Measurements from ENCODE around the gene ANXA3.

ANXA3 gene

DNA sequence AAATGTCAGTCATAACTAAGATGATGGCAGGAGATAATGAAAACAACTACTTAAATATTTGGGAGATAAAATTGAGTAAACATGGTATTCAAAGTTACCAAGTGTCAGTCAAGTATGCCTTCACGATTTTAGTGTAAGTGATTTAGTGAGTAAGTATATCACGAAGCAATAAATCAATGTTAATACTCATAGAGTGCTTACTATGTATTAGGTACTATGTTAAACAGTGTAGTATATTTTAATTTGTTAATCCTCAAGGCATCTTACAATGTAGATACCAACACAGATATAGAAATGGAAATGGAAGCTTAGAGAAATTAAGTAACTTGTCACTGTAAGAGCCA, 59.6 kb downstream of the ANXA3 start:
- DNase-seq (ENCODE audit: low read depth, low spot score) = no peak

DNA sequence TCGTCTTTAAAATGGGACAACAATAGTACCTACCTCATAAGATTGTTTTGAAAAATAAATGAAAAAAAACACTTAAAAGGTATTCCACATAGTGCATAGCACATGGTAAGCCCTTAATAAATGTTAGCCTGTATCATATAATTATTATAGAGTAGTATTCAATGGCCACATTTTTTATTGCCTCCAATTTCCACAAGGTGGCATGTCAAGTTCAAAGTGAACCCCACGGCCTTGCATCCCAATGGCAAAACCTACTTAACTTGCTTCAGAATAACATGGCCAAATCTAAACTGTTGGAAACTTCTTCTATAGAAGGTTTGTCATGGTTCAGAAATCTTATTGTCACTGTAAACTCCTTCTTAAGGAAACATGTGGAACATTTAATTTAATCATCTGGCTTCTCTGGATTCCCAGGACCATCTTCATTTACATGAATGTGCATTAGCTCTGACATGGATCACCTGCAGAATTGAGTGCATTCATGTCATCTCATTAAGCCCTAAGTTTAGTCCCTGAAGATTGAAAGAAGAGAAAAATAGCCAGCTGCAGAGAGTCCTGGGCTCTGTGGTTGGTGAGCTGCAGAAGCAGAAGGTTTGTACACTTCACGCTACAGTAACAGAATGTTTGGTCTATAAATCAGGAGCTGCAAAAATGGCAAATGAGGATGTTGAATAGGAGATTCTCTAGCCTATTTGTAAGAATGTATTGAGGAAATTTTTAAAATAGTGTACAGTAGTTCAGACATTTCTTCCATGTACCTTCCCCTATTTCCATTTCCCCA, 61.0 kb downstream of the ANXA3 start:
- DNase-seq (ENCODE audit: low read depth, low spot score) = no peak

DNA sequence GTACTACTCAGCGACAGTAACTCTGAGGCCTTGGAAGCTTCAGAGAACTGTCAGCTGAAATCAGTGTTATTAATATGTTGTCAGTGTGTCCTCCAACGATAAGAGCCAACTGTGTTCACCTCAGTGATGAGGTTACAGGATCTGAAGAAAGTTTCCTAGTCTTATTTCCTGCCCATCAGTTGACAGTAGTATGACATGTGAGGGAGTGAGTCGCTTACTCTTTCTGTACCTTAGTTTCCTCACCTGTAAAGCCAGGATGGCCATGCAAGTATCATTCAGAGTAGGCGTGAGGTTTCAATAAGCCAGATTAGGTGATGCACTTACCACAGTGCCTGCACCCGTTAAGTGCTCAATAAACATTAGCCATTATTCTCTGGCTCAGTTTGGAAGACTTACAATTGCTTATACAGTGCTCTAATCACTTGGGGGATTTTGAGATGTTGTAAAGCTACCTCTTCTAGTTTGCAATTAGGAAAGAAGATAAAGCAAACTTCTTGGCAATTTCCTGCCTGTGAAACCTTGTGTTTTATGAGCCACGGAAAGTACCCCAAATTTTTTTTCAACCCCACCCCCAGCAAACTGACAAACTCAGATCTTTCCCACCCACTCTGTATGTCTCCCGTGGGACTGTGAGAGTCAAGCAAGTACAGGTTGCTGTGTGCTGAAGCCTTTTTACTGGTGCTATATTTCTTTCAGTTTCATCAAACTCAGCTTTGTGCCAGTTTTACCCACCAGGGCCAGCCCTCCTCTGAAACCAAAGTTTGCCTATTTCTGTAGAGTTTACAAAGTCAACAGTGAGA, 62.2 kb downstream of the ANXA3 start:
- DNase-seq (ENCODE audit: low read depth, low spot score) = no peak

DNA sequence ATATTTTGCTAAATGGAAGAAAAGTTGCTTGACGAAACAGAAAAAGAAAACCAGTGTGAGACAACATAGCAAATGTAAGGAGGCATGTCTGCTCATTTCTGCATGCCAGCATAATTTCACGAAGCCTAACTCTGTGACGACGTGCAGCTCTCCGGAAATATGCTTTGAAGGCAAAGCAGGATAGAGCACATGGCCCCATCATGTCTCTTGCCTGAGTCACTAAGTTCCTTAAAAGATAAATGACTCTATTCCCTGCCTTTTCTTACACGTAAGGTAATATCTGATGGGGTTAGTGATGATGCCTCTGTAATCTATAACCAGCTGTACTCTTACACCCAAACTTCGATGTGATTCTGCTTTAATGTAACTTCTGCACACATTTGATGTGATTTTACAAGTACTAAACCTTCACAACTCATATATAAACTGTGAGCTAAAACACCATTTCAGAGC, 64.5 kb downstream of the ANXA3 start:
- no peak for DNase-seq (ENCODE audit: low read depth, low spot score)

DNA sequence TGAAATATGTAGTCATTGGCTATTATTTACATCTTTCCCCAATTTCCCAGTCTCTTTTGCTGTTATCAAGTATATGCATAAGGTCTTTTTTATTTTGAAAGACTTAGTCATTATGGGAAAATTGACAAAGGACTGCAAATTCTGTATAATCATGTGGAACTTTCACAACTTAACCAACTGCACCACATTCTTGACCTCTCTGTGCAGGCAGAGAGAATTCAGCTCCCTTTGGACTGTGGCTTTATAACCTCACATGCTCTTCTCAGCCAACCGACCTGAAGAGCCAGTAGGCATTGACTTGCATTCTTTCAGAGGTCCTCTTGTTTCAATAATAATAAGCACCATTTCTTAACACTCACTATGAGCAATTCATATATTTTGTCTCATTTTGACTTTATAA, 66.9 kb downstream of the ANXA3 start:
- no peak for DNase-seq (ENCODE audit: low read depth, low spot score)

DNA sequence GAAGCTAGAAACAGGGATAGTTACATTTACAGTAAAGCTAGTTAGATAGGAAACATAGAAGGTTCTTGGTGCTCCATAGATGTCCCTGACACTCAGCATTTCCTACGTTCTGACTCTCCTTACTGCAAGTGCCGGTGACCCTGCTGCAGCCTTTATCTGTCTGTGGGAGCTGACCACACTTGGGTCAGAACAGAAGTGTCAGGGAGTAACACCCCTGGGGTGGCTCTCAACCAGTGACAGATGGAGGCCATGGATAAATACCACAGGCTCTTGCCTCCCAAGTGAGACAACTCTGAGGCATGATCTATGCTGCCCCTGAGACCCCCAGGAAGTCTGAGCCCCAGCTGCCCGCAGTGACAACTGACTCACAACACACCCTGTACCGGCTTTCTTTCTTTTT, 69.8 kb downstream of the ANXA3 start:
- no peak for DNase-seq (ENCODE audit: low read depth, low spot score)

DNA sequence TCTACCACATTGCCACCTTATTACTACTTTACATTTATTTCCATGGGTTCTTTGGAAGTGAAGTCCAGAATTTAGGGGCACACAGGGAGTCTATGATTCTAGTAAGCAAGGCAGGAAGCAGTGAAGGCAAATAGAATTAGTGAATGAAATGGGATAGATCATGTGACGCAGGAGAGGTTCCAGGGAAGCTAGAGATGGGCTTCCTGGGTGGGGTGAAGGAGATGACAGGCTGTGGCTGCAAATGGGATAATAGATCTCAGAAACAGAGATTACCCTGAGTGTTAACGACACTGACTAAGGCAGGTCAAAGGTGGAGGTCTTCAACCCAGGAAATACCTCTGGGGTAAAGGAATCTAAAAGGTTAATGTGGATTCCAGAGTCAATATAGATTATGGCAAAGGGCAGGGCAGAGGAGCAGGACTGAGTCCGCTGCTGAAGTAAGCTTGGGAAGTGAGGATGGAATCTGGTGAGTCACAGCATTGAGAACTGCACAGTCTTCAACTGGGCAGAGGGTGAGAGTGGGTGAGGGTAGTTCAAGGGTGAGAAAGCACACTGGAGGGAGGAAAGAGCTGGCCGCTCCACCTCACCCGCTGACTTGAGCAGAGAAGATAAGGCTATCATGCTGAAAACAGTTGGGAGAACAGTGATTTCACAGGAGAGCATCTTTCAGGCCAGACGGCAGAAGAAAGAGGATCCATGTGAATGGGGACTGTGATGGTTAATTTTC, 70.8 kb downstream of the ANXA3 start:
- DNase-seq (ENCODE audit: low read depth, low spot score) = no peak

DNA sequence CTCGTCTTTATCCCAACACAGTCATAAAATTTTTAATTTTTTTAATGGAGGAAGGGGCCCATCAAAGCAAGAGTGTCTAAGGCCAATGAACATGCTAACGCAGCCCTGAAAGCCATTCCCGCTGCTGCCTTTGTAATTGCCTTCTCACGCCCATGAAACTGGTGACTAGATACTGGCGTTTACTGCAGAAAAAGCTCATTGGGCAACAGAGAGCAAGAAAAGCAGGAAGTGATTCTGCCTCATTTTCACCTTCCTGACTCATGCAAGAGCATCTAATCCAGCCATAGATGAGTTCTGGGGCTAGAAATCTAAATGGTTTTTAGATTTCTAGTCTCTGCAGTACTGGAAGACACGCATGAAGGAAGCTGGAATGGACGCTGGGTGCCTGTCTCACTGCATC, 72.5 kb downstream of the ANXA3 start:
- no peak for DNase-seq (ENCODE audit: low read depth, low spot score)

DNA sequence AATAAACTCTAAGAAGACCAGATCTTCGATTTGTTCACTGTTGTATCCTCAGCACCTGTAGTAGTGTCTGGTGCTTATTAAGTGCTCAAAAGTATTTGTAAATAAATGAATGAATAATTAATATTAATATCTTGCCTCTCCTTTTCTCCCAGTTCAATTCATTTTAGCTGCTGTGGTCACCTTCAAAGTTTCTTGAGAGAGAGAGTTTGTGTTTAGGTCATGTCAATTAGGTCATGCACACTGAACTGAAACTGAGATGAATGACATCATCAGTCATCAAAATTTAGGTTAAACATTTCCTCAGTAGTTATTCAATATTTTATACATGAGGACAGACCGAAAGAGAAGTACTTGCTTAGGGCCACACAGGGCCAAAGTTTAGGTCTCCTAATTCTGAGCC, 73.5 kb downstream of the ANXA3 start:
- no peak for DNase-seq (ENCODE audit: low read depth, low spot score)

DNA sequence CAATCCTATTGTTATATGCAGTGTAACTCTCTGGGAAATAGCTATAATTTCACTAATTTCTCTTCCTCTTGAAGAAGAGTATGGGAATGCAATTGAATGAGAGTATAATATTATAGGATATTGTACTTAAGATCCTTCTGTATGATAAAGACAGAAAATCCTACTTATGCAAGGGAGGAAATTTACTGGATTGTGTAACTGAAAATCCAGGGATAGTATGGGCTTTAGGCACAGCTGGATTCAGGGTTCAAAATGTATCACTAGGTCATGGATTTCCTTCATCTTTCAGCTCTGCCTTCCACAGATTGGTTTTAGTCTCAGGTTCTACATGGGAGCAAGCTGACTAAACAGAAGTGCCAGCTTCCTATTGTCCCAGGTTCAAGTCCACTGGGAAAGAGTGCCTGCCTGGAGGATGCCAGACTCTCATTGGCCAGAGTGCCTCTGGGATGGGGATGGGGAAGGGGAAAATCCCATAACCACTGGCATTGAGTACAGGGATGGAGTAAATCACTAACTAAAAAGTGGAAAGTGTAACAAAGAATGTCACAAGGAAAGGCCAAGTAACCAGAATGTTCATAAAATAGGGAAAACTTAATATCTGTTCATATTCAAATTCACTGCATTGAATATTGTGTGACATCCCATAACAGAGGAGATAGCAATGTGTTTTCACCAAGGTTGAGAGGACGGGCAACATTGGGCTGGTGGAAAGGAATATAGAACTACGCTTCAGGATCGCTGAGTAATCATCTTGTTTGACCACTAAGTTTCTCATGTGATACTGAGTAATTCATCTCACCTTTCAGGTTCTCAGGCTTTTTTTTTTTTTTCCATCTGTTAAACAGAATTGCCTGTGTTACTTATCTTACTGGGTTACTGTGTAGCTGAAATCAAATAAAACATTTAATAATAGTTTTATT, 75.7 kb downstream of the ANXA3 start:
- DNase-seq (ENCODE audit: low read depth, low spot score) = no peak

DNA sequence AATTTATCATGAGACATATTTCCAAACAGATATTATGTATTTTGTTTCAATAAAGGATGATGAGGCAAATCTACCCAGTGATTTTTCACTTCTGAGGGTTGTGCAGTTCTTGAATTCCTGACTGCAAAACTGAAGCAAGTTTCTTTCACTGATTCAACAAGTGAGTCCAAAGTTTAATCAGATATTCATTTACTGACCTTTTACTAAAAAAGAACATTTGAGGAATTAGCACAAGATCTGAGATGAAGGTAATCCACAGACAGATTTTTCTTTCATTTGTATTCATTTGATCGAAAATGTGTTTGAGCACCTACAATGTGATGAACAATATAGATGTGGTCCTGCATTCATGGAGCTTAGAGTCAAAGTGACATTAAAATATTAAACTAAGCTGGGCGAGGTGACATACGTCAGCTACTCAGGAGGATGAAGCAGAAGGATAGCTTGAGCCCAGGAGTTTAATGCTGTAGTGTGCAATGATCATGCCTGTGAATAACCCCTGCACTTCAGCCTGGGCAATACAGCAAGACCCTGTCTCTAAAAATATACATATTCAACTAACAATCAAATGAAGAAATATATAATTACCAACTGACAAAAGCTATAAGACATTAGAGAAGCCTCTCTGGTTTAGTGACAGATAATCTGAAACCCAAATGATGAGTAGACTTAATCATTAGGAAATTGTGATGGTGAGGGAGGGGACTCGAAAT, 76.6 kb downstream of the ANXA3 start:
- no peak for DNase-seq (ENCODE audit: low read depth, low spot score)

DNA sequence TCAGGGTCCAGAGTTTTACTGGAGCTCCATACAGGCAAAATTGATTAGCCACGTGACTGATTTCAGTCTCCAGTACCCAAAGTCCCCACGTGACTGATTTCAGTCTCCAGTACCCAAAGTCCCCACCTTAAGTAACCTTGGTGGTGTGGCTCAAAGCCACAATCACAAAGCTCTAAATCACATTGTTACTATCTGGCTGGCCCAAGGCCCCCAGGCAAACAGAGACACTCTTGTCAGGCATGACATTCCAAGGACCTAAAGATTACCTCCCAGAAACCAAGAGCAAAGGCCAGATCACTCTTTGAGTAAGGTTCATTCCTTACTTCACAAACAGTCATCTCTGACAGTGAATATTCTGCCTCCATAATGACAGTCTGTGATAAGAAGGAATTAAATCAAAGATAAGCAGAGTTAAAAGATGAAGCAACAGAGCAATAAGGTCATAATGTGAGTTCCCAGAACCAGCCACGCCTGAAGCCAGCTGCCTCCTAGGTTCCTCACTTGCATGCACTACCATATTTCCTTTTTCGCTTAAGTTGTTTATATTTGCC, 78.5 kb downstream of the ANXA3 start:
- no peak for DNase-seq (ENCODE audit: low read depth, low spot score)

DNA sequence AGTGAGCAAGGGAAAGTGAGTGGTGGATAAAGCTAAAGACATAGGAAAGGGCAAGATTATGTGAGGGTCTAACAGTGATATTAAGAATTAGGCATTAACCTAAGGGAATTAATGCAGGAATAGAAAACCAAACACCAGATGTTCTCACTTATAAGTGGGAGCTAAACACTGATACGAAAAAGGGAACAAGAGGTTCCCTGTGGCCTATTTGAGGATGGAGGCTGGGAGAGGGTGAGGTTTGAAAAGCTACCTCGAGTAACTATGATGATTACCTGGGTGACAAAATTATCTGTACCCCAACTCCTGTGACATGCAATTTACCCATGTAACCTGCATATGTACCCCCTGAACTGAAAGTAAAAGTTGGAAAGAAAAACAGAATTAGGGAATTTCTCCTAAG, 79.0 kb downstream of the ANXA3 start:
- no peak for DNase-seq (ENCODE audit: low read depth, low spot score)

DNA sequence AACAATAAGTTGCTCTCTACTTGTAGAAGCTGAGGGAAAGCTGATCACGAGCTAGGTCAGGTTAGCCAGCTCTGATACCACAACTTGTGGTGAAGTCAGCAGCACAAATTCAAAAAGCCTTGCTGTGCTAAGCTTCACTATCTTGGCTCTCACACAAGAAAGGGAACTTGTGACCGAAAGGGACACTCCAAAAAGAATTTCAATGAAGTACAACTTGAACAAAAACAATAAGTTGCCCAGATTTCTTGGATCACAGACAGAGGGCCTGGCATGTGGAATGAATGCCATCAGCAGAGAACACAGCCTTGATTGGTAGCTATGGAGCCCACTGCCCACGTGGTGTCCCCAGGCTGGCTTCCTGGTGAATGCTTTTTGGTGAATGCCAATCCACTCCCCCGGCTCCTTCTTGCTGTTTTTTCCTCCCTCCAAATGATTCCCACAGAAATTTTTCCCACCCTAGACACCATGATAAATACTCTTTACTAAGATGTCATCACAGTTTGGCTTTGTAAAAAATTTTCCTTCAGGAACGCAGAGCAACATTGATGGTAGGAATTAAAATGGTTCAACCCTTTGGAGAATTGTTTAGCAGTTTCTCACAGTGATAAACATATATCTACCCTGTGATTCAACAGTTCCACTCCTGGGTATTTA, 82.6 kb downstream of the ANXA3 start:
- no peak for DNase-seq (ENCODE audit: low read depth, low spot score)

DNA sequence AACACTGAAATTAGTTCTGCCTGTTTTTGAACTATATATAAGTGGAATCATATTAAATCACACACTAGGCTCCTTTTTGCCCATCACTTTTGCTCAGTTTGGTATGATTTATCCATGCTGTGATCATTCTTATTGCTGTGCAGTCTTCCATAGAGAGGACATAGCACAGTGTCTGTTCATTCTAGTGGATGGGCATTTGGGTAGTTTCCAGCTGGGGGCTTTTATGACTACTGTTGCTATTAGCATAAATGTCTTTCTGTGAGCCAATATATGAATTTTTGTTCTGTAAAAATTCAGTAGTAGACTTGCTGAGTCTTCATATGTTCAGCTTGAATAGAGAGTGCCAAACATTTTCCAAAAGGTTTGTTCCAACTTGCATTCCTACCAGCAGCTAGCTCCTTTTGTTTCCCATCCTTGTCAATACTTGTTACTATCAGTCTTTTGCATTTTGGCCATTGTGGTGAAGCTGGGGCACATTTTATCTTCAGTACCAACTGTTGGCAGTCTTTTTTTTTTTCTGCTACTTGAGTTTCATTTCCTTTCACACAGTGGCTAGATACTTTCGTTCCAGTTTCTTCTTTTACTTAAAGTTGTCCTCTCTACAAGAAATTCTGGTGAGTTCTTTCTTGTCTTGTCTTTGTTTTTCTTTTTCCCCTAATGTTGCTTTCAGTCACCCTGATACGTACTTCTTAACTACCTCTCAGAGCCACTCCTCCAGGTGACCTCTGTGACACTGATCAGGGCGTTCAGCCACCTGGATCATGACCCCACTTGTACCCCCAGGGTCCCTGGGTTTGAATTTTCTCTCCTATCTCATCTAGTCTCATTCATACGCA, 87.0 kb downstream of the ANXA3 start:
- no peak for DNase-seq (ENCODE audit: low read depth, low spot score)

DNA sequence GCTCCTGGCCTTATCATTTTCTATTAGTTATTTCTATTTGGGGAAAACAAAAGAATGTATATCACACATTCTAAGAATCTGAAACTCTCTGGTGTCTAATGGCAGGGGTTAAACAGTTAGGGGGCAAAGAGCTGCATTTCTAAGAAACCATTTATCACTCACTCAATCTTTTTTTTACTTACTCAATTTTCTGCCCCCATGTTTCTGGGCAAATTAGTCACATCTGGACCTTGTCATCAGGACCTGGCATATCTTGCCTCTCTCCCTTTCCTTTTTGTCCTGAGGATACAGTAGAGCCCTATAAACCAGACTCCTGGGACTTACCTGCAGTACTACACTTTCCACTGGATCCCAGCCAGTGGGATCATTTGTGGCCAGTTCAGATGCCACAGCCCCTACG, 89.1 kb downstream of the ANXA3 start:
- DNase-seq (ENCODE audit: low read depth, low spot score) = no peak

DNA sequence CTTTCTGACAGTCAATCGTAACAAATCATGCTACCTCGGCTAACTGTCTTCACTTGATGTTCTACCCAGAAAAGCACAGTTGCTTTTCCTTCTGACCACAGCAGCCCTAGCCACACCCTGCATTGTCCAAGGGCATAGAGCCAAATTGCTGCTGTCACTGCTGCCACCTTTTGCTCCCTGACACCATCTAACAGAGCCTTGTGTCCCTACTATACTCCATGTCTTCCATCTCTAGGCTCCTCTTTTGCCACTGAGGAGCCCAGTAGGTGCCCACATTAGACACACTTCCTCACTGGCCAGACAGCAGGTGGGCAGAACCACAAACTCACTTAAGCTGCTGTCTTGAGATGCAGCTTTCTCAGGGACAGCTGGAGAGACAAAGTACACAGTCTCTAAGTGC, 91.4 kb downstream of the ANXA3 start:
- DNase-seq (ENCODE audit: low read depth, low spot score) = no peak

DNA sequence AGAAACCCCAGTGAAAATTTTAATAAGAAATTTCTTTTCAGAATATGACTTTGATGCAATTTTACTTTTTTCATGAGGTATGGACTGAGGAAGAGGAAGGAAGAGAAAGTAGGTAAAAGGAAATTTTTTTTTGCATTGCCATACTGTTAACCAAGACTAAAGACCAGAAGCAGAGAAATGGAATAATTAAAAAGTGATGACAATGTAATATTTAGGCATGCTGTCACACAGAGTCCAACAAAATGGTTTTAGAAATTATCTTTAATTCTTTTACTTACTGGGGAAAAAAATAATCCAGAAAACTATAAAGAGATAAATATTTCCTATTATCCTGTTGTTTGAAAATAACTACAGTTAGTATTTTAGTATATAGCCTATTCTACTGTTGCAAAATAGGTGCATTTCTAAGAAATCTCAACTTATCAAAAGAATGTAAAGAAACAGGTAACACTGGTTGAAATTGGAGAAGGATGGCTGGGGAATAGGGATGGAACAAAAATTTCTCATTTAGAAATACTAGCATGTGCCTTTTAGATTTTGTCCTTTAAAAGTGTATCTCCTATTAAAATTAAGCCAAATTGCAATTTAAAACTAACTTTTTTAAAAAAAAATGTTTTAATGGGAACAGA, 92.6 kb downstream of the ANXA3 start:
- DNase-seq (ENCODE audit: low read depth, low spot score) = no peak

Data from activated CD4-positive, CD25-positive, alpha-beta regulatory T cell treated with anti-CD3 and anti-CD28 coated beads, Interleukin-2, amount 50 U/mL, for 16 hours (primary cell).